Hepatocyte (in vitro differentiated cells): ENCODE measurements around the gene HECTD1. TPM values are rescaled to one million over a fixed set of nuclear protein-coding genes. Genes with fewer than 3 reads are reported as not detected.

Experiments used
- DNase-seq: peaks from one replicate; pipeline ENCODE4 v3.0.0-alpha.2; 2016; ENCODE audit warnings: low spot score
- H2AFZ ChIP-seq: fragments of 200-600 bp; sonication (generic); 2 replicates; pipeline ENCODE4 v1.6.0; 2016; ENCODE audit warnings: antibody characterized with exemption, mild to moderate bottlenecking
- H3K27ac ChIP-seq: fragments of 200-600 bp; sonication (generic); 2 replicates; pipeline ENCODE4 v1.5.1; 2016; ENCODE audit warnings: mild to moderate bottlenecking
- H3K27me3 ChIP-seq: fragments of 200-600 bp; sonication (generic); 2 replicates; pipeline ENCODE4 v1.6.1; 2016
- H3K36me3 ChIP-seq: fragments of 200-600 bp; sonication (generic); replicated peaks from 2 replicates; pipeline ENCODE4 v1.5.1; 2016; ENCODE audit warnings: low read depth; ENCODE audit not compliant: insufficient read depth
- H3K4me1 ChIP-seq: fragments of 200-600 bp; sonication (generic); 2 replicates; pipeline ENCODE4 v1.5.1; 2016; ENCODE audit warnings: mild to moderate bottlenecking, moderate library complexity; ENCODE audit not compliant: insufficient read depth
- H3K4me2 ChIP-seq: fragments of 200-600 bp; sonication (generic); 2 replicates; pipeline ENCODE4 v1.6.0; 2016
- H3K4me3 ChIP-seq: fragments of 200-600 bp; sonication (generic); 2 replicates; pipeline ENCODE4 v1.5.1; 2016; ENCODE audit warnings: mild to moderate bottlenecking
- H3K79me2 ChIP-seq: fragments of 200-600 bp; sonication (generic); 2 replicates; pipeline ENCODE4 v1.6.0; 2017; ENCODE audit warnings: mild to moderate bottlenecking
- H3K9me2 ChIP-seq: fragments of 200-600 bp; sonication (generic); replicated peaks from 2 replicates; pipeline ENCODE4 v1.6.0; 2017; ENCODE audit warnings: mild to moderate bottlenecking; ENCODE audit not compliant: insufficient read depth
- H3K9me3 ChIP-seq: fragments of 200-600 bp; sonication (generic); 2 replicates; pipeline ENCODE4 v1.5.1; 2016; ENCODE audit warnings: low read depth, mild to moderate bottlenecking
- H4K20me1 ChIP-seq: fragments of 200-600 bp; sonication (generic); 2 replicates; pipeline ENCODE4 v1.6.0; 2016; ENCODE audit warnings: mild to moderate bottlenecking; ENCODE audit not compliant: insufficient read depth, poor library complexity, severe bottlenecking
- CTCF ChIP-seq: fragments of 200-600 bp; sonication (generic); IDR thresholded peaks from 2 replicates; pipeline ENCODE4 v1.5.1; 2016; ENCODE audit warnings: antibody characterized with exemption, mild to moderate bottlenecking; ENCODE audit not compliant: poor library complexity
- EZH2 ChIP-seq: fragments of 200-600 bp; sonication (generic); IDR thresholded peaks from 2 replicates; pipeline ENCODE4 v1.6.1; 2016; ENCODE audit warnings: antibody characterized with exemption, mild to moderate bottlenecking, borderline replicate concordance
- EZH2phosphoT487 ChIP-seq: fragments of 200-600 bp; sonication (generic); IDR thresholded peaks from one replicate; pipeline ENCODE4 v1.6.1; 2018; ENCODE audit warnings: antibody characterized with exemption, mild to moderate bottlenecking, low read depth, moderate library complexity; ENCODE audit not compliant: unreplicated experiment, severe bottlenecking
- WGBS: methylation state at CpG from one replicate; pipeline ENCODE4 v1.1.6; 2016; ENCODE audit warnings: low lambda C conversion rate; ENCODE audit errors: missing lambda C conversion rate; 5-methylcytosine and 5-hydroxymethylcytosine counted together
- polyA plus RNA-seq: library from polyadenylated mRNA; unstranded; fragments of >200 nt; fragmentation: Nextera tagmentation; extraction: Ambion mirVana; gene quantifications from 2 replicates; pipeline ENCODE4 v1.2.1, GENCODE V29; 2016
- total RNA-seq: library from RNA; depleted of rRNA; stranded (reverse); fragments of >200 nt; gene quantifications from 2 replicates; pipeline ENCODE4 v1.2.3, GENCODE V29; 2014

Gene HECTD1
- total and polyA plus RNA-seq, 2 experiments from 2014 or later = 45.2 to 159 TPM

- no peak overlapping the region for H3K27ac ChIP-seq
- no peaks in the 10 kb centered on the region for H3K36me3 ChIP-seq
- DNase-seq = no peak
- H2AFZ ChIP-seq = no peak overlapping the region
- no peak overlapping the region for H3K4me2 ChIP-seq
- H3K9me3 ChIP-seq = no peaks in the 10 kb centered on the region
- no peaks in the 10 kb centered on the region for H3K79me2 ChIP-seq
- H3K4me3 ChIP-seq = no peak overlapping the region
- peaks cover under 1% of the 10 kb centered on the region for H3K4me1 ChIP-seq
- 100% methylated on average over 3 of the region's 3 CpGs for whole genome bisulfite sequencing
- no peaks in the 10 kb centered on the region for H3K9me2 ChIP-seq
- no peak for TF ChIP-seq EZH2
- no peak for TF ChIP-seq CTCF
- no peaks in the 10 kb centered on the region for H3K27me3 ChIP-seq
- H4K20me1 ChIP-seq = no peaks in the 10 kb centered on the region
Observed at GRCh38 chr14:31085027-31085426, 122.6 kb downstream of the HECTD1 start.

DNA sequence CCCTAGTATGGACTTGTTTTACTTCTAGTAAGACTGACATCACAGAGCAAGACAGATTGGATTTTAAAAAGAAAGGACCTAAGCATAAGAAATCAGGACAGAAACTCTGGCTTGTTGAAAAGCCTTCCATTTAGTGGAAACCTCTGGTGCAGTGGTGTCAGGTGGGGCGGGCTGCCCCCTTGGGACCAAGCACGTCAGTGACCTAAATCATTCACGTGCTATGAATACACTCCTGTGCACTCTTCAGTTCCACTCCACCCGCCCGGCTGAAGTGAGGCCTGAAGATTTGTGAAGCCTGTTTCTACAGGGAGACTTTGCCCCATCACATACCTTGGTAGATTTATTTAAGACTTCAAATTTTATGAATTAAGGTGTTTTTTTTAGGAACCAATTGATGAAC lies 123.2 kb downstream of the HECTD1 start:
- Histone ChIP-seq H3K27ac (no peak overlapping the region), H3K27me3 (no peaks in the 10 kb centered on the region), H3K36me3 (no peaks in the 10 kb centered on the region), H2AFZ (no peak overlapping the region), H3K4me1 (no peaks in the 10 kb centered on the region), H3K79me2 (no peaks in the 10 kb centered on the region), H3K9me2 (no peaks in the 10 kb centered on the region), H4K20me1 (no peaks in the 10 kb centered on the region), H3K4me3 (no peak overlapping the region), H3K9me3 (no peaks in the 10 kb centered on the region), H3K4me2 (no peak overlapping the region)
- DNase-seq = no peak
- 90% methylated on average over 5 of the region's 5 CpGs for WGBS
- TF ChIP-seq CTCF (no peak), EZH2phosphoT487 (no peak), EZH2 (no peak)

- no peaks in the 10 kb centered on the region for H3K9me3 ChIP-seq
- TF ChIP-seq EZH2phosphoT487 (no peak), CTCF (no peak), EZH2 (no peak)
- no peaks in the 10 kb centered on the region for H3K27me3 ChIP-seq
- H4K20me1 ChIP-seq = no peaks in the 10 kb centered on the region
- H3K27ac ChIP-seq = no peak overlapping the region
- H3K36me3 ChIP-seq = no peaks in the 10 kb centered on the region
- no peaks in the 10 kb centered on the region for H3K9me2 ChIP-seq
- H2AFZ ChIP-seq = no peak overlapping the region
- H3K4me2 ChIP-seq = no peak overlapping the region
- no peak overlapping the region for H3K4me3 ChIP-seq
- DNase-seq = no peak
- no peaks in the 10 kb centered on the region for H3K4me1 ChIP-seq
- H3K79me2 ChIP-seq = no peaks in the 10 kb centered on the region
- WGBS = 90% methylated on average over 3 of the region's 3 CpGs
Observed at GRCh38 chr14:31083781-31084180, 123.8 kb downstream of the HECTD1 start.

DNA sequence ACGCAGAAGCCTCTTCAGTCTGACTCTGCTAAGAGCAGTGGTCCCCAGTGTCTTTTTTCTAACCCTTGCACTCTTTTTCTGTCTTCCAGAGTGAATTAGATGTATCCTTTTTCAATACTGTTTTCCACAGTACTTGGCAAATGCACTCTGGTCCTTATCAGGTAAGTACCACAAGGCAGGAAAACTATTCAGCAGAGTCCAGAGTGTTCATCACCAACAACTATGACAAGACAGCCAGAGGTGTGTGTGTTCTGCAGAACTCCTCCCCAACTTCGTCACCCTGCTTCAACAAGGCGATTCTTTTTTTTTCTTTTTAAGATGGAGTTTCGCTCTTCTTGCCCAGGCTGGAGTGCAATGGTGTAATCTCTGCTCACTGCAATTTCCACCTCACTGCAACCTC lies 127.1 kb downstream of the HECTD1 start:
- no peaks in the 10 kb centered on the region for H3K4me1 ChIP-seq
- H3K27ac ChIP-seq = no peak overlapping the region
- no peaks in the 10 kb centered on the region for H3K79me2 ChIP-seq
- H4K20me1 ChIP-seq = no peaks in the 10 kb centered on the region
- DNase-seq = no peak
- H3K9me2 ChIP-seq = no peaks in the 10 kb centered on the region
- no peaks in the 10 kb centered on the region for H3K36me3 ChIP-seq
- no peak overlapping the region for H3K4me3 ChIP-seq
- TF ChIP-seq EZH2phosphoT487 (no peak), EZH2 (no peak), CTCF (no peak)
- no peak overlapping the region for H2AFZ ChIP-seq
- H3K9me3 ChIP-seq = no peaks in the 10 kb centered on the region
- H3K4me2 ChIP-seq = no peak overlapping the region
- H3K27me3 ChIP-seq = no peaks in the 10 kb centered on the region
- 93% methylated on average over 4 of the region's 4 CpGs for WGBS
